Stimulated activated CD8-positive, alpha-beta memory T cell treated with anti-CD3 and anti-CD28 coated beads, Interleukin-2, amount 100 ng/mL, for 48 hours (primary cell): ENCODE data around the gene MSI2.

Experiments
- DNase-seq, 2 donors: peaks; one replicate each; pipeline ENCODE4 v3.0.0-alpha.2; 2020; ENCODE audit warnings: low read depth in 2 of 2

The MSI2 gene

DNA sequence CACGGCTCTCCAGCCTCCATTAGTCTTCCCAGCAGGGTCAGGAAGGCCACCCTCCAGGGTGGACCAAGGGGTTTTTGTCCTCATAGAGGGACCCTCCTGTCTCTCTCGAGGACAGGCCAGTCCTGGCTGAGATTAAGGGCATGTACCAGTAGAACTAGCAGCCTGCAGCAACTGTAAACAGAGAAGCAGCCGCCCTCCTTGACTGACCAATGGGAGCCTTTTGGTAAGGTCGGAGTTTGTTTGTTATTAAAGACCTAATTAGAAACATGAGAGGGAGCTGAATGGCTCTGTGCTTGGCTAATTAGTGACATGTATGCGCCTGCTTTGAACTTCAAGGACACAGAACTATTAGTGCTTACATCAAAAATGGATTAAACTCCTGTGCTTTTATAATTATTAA, 408.8 kb downstream of the MSI2 start:
- DNase-seq, result no peak

GRCh38 chr17:57665696-57666095, 409.4 kb downstream of the MSI2 start:
- DNase-seq, result no peak

DNA sequence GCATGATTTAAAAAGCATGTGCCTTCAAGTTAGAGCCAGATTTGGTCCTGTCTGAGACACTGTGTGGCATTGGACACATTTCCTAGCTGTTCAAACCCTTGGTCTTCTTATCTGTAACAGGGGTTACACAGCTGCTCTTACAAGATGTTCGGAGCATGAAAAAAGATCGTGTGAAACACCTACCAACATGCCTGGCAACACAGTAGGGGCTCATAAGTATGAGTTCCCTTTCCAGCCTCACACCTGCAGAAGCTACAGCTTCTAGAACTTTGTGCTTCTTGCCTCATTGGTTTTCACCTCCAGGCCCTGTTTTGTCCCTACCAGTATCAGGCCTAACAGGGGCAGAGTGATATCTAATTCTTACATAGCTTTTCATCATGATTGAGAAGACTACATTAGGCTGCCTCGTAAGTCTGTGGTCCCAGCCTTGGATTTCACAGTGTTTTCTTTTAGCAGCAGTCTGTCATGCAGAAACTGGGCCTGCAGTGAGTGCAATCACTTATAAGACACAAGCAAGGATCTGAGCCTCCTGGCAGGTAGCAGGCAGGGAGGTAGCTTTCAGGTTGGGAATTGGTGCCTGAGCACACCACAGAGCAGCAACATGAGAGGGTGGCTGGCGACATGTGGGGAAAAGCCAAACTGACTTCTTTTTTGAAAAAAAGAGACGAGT, 410.0 kb downstream of the MSI2 start:
- DNase-seq, result no peak

GRCh38 chr17:57666946-57667345, 410.6 kb downstream of the MSI2 start:
- DNase-seq, result no peak

DNA sequence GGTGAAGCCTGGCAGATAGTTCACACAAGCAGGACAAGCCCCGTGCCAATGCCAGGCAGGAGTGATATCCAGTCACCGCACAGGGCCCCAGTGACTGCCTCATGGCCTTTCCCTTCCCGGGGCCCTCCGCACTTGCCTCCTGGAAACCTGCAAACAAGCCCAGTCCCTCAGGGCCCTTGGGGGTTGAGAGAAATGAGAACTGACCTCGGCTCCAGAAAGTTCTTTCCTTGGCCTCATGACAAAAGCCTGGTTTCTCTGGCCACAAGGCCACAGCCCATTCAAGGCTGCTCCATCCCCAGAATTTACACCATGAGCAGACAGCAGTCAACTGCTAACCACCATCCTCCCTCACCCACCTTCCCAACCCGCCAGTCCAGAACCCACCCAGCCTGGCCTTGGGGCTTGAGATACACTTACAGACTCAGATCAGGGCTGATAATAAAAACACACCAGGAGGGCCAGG, 411.2 kb downstream of the MSI2 start:
- no peak for DNase-seq

GRCh38 chr17:57668332-57668731, 412.0 kb downstream of the MSI2 start:
- no peak for DNase-seq

DNA sequence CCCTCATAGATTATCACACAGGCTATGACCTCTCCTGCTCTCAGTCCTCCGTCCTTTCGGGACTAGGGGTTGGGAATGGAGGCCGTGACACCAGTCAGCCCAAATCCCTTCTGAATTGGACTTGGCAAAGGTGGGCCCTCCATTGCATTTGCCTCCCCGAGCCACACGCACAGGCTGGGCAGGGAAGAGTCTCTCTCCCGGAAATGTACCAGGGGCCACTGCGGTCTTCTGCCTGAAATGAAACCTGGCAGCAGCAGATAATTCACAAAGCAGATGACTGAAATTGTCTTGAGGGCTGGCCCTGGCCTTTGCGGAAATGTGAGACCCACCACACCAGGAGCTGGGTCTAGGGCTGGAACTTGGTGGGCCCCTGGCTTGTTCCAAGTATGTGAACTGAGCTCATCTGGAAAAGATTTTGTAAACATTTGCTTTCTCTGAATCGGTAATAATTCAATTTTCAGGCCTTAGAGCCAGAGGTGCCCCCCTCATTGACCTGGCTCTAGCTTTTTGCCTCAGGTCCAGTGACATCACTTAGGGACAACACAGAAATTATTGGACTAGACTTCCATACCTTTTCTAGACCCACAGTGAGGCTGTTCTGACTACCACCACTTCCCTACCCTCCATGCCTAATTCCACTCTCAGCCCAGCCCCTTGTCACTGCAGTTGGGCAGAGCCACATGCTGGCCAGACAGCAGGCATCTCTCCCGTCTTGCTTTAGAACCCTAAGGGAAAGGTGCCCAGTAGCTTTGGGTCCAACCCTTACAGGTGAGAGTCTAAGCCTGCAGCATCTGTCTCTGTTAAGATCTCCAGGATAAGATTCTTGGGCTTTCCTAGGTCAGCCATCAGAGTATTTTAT, 413.6 kb downstream of the MSI2 start:
- DNase-seq, result no peak

DNA sequence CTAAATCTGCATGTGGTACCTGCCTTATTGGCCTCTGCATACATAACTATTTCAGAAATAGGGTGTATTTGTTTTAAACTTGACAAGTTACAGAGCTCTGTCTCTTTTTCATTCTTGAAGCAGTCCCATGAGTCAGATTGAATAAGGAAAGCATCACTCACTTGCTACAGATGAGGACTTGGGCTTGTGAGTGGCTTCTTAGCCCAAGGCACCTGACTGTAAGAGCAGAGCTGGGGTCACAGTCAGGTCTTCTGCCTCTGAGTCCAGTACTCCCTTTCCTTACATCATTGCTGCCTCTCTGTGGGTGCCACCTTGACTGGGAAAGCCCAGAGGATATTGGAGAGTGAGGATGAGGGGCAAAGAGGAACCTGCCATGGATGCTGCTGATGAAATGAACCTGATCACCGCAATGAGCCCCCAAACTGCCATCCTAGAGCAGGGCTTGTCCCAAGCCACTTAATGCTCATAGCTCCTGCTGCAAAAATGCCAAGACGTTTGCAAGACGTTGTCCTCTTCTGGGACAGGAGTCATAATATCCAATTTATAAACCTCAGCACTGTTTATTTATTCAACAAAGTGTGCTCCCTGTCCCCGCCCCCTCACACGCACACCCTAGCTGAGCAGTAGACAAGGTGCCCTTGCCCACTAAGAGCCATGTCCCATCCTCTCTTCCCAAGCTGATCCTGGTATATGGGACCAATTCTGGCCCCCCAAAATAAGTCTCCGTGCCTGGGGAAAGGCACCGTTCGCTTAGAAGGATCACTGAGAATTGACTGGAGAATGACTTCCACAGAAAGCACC, 414.6 kb downstream of the MSI2 start:
- no peak for DNase-seq

DNA sequence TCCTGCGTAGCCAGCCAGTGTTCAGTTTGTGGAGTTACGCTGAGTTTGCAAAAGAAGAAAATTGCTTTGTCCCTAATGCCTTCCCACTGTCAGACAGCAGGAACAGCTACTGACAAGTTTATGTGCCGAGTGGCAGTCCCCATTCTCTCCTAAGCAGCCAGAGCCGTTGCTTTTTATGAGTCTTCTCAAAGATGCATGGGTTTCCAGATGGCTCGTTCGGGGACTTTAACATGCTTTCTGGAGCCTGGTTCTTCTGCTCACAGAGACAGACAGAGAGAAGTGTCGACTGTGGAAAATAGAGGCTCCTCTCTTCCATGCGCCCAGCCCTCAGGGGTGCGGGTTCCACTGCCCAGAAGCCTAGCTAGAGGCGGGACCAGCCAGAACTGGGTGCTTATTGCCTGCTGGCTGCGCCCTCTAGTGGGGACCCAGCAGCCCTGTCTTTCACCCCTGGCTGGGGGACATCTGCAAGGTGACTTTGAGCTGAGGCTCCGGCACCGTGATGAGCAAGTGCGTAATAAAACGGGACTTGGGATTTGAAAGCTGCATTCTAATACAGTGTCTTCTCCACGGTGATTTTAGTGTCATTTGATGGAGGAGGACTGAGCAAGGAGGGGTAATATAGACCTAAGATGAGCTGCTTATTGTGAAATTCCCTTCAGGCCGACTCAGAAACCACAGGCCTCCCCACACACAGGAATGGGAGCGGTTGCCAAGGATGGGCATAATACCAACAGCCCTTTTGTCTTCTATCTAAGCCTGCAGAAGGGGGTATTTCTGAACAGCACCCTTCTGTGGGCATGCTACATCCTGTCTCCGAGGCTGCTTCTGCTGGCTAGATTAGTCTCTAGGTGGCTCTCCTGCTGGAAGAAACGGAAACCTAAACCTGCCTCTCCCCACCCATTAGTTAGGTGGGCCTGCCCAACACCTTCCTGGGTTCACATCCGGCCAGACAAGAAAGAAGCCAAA, 415.6 kb downstream of the MSI2 start:
- DNase-seq, result peak; percentile 60 to 61

DNA sequence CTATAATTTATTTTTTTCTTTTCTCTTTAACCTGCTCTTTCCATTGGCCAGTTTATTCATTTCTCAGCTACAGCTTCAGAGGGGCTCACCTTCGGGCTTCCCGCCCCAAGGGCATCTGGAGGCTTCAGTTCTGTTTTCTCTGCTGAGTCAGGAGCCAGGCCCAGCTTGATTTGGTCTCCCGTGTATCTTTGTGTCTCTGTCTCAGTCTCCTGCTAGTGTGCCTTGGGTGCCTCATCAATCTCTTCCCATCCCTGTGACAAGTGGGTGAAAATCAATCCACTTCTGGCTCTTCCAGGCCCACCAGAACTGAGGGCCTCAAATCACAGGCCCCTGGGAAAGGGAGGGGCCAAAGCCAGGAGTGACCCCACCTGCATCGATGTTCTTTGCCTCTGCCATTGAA, 416.6 kb downstream of the MSI2 start:
- DNase-seq, result no peak

DNA sequence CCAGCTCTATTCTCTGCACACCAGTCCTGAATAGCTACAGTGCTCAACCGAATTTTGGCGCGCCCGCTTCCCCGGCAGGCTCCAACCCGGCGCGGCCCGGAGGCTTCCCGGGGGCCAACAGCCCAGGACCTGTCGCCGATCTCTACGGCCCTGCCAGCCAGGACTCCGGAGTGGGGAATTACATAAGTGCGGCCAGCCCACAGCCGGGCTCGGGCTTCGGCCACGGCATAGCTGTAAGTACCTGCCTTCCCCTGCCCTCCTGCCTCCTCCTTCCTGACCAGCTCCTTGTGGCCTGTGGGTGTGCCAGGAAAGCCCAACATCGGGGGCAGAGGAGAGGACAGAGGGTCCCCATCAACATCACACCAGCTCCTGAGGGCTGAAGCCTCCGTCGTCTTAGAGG, 418.6 kb downstream of the MSI2 start:
- no peak for DNase-seq

DNA sequence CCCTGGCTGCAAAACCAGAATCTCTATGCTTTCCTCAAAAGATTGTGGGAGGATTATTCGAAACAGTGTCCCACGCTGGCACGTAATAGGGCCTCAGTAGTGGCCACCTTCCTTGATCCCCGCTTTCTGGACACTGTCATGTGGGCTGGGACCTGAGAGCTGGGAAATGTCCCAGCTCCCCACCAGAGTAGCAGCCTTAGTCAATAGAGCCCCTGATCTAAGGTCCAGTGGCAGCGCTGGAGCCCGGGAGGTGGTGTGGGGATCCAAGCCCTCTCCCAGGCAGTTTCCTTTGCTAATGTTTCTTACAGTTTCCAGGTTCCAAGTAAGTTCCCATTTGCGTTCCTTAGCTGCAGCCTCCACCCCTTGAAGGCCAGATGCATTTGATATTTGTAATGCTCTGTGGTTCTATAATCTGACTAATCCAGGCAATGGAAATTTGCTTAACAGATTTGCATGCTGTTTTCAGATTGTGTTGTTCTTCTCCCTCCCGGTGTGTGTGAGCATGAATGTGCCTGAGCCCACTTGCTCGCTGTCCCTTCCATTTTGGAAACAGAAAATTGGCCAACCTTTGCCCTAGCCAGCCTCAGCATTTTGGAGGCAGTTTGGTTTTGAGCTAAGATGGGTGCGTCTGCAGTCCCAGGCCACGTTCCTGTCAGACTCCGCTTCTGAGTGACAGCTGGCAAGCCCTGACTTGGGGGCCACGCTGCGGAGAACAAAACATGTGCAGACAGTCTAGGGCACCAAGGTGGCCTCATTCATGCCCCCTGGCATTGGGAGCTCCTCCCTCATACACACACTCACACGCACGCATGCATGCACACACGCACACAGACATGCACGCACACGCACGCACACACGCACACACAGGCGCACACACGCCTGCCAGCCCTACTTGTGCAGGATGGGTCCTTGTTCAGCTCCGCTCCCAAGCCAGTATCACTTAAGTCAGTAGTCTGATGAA, 419.4 kb downstream of the MSI2 start:
- DNase-seq, result no peak

DNA sequence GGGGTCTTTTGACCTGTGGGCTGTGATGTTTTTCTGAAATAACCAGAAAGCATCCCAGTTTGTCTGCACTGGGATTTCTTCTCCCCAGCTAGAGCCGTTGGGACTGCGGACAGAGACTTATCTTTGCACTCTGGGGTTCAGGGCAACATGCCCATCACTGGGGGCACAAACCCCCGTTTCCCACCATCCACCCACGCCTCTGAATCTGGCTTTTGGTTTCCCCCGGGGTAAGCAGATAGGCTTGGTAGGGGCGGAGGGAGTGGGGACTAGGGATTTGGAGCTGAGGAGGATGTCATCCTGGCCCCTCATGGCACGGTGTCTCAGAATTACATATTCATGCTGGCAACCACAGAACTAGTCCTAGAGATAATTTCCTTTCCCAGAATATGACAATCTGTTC, 420.2 kb downstream of the MSI2 start:
- no peak for DNase-seq

DNA sequence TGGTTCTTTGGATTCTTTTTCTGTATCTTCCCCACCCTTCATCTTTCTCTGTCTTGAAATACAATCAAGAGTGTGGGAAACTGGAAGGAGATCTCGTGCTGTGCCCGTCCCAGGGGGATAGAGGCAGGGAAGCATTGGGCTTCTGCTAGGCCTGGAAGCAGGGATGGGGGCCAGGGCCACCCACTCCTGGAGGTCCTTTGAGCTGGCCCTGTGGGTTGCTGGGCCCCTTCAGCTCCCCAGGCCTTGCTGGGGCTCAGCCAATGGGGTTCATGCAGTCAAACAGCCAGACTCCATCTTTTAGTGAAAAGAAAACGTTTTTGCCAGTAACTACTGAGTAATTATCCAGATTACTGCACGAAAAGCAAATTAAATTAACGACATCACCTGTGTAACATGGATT, 421.0 kb downstream of the MSI2 start:
- no peak for DNase-seq

DNA sequence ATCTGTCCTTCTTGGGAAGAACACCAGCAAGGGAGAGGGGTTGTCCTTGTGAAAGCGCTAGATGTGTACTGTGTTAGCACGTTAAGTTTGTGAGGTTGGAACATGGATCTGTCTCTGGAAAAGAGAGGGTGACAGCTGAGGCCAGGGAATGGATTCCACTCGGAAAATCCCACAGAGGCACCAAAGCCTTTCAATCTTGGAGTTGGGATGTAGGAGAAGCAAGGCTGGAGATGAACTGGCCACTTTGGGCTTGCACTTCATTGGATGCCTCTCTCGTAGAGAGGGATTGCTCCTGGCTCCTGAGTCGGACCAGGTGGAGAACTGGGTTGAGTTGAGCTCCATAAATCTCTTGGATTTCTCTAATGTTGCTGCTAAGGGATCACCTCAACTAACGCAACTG, 421.5 kb downstream of the MSI2 start:
- no peak for DNase-seq

DNA sequence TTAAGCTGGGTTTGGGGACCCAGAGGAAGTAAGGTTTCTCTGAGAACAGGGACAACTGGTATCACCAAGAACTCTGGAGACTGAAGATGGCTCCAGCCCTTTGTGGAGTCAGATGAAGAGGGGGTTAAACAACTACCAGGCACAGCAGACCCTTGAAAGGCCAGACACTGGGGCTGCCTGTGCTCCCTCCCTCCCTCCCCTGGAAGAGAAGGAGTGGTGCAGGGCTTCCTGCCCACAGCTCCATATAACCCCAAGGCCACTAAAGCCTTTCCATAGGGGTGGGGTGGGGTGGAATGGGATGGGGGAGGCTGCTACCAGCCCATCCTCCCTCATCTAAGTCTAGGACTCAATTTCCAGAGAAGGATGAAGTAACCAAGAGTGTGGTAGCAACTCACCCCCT, 422.1 kb downstream of the MSI2 start:
- no peak for DNase-seq

DNA sequence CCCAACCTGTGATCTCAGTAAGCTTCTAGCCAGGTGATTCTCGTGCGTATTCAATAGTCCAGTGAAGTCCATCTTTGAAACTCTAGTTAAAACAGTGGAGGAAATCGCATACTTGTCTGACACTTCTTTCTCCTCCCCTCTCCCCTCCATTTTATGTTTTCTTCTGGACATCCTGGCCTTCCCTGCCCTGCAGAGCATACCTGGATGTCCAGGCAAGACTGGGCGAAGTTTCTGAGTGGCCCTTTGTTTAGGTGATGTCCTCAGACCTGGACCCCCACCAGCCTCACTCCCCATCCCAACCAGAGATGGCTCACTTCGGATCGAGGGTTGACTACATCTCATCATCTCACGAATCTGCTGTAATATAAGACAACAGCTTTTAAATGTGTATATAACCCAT, 423.0 kb downstream of the MSI2 start:
- DNase-seq, result no peak

DNA sequence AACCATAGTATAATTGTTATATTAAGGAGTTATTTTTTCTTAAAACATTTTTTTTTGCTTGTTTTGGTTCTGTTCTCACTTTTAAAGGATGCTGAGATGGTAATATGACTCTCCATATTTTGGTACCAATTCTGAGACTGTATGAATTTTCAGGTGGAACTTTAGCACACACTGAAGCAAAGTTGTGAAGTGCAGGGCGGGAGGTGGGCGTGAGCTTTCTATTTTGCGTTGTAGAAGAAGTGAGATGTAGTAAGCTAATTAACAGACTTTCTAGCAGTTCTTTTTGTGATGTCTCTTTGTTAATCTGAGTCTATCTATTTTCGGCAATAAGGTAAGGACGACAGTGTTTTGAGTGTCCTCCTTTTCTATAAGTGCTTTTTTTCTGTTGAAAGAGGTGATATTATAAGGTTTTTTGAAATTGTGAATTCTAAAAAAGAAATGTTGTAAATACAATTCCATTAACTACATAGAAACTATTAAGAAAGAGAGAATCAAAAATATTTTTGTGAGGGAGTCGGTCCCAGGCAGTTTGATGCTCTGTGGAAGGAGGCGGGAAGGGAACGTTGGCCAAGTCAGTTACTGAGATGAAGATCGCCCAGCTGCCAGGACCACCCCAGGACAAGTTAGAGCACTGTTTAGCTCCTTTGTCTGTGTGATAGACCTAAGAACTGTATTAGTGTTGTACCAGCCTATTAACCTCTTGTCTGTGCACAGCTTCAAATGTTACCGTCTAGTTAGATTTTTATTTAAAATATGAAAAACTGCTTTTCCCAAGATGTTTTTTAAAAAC, 423.8 kb downstream of the MSI2 start:
- DNase-seq, result no peak

DNA sequence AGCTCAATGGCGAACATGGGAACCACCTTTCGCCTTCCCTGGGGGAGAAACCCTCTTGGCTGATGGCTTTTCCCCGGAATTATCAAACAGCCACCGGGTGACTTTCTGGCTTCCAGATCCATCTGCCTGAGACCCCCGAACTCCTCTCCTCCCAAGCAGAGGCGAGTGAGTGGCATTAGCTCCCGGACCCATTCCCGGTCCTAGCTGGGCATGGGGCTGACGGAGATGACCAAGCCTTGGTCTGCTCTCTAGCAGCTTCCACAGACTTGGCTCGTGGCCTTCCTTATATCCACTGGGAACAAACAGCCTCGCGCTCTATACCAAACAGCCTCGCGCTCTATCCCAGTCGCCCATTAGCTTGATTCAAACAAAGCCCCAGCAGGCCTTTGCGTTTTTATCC, 426.4 kb downstream of the MSI2 start:
- no peak for DNase-seq
